Stimulated activated naive CD4-positive, alpha-beta T cell treated with Interleukin-2 at 50 U/mL for 16 hours (primary cell): ENCODE measurements around the gene KCTD3.

Experiments
- DNase-seq: peaks from one replicate; lab custom pipeline; 2025; lab: John Stamatoyannopoulos, UW

Gene KCTD3

GRCh38 chr1:215557504-215557903 lies 9.6 kb upstream of the KCTD3 start:
- DNase-seq: no peak

DNA sequence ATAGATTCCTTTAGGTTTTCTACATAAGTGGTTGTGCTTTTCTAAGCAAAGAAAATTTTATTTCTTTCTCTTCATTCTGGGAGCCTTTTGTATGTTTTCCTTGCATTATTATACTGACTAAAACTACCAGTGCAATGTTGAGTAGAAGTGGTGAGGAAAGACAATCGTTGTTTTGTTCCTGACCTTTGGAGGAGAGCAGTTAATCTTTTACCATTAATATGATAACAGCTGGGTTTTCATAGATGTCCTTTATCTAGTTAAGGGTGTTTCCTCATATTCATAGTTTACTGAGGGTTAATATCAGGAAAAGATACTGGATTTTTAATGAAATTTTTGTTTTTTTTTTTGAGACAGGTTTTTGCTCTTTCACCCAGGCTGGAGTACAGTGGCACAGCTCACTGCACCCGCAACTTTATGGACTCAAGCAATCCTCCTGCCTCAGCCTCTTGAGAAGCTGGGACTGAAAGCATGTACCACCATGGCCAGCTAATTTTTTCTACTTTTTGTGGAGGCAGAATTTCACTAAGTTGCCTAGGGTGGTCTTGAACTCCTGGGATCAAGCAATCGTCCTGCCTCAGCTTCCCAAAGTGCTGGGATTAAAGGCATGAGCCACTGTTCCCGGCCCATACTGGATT lies 9.0 kb upstream of the KCTD3 start:
- no peak for DNase-seq

DNA sequence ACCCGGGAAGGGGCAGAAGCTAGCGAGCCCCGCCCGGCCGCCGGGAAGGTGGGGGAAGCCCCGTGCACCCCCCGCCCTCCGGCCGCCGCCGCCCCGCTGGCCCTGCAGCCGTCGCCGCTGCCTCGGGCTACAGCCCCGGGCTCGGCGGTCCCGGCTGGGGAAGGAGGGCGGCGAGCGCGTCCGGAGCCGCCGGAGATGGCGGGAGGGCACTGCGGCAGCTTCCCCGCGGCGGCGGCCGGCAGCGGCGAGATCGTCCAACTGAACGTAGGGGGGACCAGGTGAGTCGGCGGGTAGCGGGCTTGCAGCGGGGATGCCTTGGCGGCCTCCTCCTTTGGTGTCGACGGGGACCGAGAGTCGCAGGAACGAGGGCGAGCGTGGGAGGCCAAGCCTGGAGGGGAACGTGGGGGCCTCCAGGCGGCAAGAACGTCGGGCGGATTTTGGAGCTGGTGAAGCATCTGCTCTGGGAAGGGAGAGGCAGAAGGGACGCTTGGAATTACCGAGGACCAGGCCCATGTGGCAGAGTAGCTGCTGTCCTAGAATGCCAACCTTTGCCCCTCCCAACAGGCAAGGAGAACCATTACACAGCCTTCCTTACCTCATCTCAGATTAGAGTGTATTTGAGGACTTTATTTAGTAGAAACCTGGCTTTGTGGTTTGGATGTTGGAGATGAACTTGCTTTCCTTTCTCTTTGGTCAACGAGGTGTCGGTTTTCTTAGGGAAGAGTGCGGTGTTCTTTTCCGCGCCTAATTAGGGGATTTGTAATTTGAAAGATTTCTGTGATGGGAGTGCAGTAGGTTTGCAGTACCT lies 591 bp downstream of the KCTD3 start:
- DNase-seq: peak; percentile 4

GRCh38 chr1:215568299-215568692 lies 1.2 kb downstream of the KCTD3 start:
- no peak for DNase-seq

DNA sequence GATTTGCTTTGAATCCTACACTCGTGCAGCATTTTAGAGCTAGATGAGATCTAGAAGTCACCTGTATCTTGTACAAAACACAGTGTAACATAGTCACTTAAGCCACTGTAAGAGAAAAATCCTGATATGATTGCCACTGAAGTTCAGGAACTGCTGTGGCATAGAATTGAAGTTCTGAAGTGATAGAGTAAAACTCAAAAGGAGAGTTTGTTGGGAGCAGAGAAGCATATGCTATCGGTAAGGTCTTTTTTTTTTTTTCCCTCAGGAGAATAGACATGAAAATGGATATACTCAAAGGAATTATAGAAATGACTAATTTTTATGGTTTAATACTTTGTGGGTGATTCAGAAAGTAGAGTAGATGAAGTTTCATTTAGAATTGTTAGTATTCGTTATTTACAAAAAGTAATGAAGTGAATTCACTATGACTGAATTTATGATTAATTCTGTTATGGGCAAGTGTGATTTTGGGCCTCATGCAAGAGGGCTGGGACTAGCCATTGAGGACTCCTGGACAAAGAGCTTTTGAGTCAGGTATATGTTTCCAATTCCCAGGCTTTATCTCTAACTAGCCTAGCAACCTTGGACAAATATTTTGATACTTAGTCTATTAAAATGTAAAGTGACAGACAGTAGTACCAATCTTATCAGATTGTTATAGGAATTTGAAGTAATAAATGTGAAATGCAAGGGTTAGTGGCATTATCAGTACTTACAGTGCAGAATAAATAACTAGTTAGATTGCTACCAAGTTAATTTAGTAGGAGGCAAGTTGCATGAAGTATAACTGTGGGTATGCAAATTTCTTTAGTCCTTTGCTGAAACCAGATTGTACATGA lies 3.1 kb downstream of the KCTD3 start:
- DNase-seq: no peak

DNA sequence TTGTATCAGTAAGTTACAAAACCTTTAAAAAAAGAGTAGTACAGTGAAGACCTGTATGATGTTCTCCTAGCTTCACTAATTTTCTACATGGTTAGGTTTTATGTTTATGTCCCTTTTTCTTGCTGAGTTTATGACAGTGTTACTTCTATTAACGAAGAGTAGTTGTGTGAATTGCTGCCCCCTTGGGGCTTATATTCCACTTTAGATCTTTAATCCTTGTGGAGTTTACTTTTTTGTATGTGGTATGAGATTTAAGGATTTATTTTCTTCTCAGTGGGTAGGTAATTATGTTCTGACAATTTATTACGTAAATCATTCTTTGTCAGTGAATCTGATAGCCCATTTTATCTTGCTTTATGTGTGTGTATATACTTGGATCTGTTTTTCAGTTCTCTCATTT lies 14.8 kb downstream of the KCTD3 start:
- no peak for DNase-seq

- no peak for DNase-seq
These were observed 16.2 kb downstream of the KCTD3 start for GRCh38 chr1:215583185-215583749.

DNA sequence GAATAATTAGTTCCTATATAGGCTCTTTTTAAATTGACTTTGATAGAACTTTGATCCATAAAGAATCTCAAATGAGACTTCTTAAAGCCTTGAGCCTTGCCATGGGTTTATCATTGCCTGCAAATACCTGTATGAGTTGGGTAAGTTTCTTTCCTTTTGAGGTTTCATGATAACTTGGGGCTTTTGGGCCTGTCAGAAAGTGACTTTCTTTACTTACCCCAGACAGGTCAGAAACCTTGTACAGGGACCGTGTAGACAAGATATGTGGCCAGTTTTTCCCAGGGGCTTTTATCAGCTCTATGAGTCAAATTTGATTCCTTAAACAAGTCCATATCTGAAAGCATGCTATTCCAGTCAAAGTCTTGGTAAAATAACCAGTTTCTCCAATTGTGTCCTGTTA lies 17.3 kb downstream of the KCTD3 start:
- no peak for DNase-seq

DNA sequence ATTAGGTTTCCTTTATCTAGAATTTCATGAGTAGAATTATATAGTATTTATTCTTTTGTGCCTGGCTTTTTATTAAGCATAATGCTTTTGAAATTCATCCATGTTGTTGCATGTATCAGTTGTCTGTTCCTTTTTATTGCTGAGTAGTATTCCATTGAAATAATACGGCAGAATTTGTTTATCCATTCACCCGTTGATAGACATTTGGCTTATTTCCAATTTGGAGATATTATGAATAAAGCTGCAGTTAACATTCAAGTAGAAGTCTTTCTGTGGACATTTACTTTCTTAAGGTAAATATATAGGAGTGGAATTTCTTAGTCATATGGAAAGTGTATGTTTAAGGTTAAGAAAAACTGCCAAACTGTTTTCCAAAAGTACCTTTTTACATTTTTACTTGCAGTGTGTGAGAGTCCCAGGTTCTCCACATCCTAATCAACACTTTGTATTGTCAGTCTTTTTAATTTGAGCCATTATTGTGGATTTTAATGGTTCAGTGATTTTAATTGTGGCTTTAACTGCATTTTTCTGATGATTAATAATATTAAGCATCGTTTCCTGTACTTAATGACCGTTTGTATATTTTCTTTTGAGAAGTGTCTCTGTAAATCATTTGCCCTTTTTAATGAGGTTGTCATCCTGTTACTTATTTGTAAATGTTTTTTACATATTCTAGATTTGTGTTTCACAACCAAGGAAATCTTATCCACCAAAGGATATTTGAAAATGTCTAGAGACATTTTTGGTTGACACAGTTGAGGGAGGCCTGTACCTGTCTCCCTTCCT lies 22.7 kb downstream of the KCTD3 start:
- DNase-seq: no peak

GRCh38 chr1:215590779-215591491 lies 23.8 kb downstream of the KCTD3 start:
- DNase-seq: no peak

- no peak for DNase-seq
These were observed 27.5 kb downstream of the KCTD3 start for GRCh38 chr1:215594640-215595039.

GRCh38 chr1:215595231-215595630 lies 28.1 kb downstream of the KCTD3 start:
- no peak for DNase-seq

- DNase-seq: no peak
These were observed 30.9 kb downstream of the KCTD3 start for GRCh38 chr1:215597961-215598360.

- no peak for DNase-seq
These were observed 32.4 kb downstream of the KCTD3 start for GRCh38 chr1:215599418-215600074.

DNA sequence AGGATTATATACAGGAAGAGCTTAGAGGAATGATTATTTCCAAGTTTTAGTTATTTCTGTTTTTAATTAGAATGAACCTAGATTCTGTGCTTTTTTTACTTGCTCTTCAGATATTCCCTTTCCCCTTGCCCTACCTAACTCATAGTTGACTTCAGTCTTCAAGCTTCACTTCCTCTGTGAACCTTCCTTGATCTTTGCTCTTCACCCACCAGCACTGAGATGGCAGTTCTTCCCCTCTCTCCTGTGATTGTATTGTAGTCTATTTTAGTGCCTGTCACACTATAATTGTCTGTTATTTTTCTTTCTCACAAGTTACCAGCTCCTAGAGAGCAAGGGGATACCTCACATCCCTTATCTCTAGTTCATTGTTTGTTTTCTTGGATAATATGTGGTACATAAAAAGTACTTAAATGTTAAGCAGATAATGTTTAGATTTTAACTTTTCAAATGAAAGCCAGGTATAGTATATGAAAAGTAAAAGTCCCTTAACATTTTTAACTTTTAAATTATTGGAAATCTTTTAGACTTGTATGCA lies 33.2 kb downstream of the KCTD3 start:
- DNase-seq: no peak

- no peak for DNase-seq
These were observed 33.8 kb downstream of the KCTD3 start for GRCh38 chr1:215600867-215601266.

DNA sequence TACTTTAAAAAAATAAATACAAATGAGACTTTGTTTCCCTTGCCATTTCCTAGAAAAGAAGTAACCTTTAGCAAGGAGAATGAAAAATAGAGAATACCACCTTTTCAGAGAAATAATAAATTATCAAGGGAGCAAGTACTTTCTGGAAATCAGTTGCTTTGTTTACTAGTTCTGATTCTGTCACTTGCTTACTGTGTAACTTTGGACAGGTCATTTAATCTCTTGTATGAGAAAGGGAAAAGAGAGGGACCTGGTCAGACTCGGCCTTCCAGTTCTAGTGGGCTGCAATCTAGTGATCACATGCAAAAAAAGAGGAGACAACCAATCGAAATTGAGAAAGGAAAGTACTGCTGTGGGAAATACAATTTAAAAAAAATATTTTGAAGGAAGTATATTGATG lies 34.2 kb downstream of the KCTD3 start:
- DNase-seq: no peak

GRCh38 chr1:215603319-215603718 lies 36.2 kb downstream of the KCTD3 start:
- no peak for DNase-seq

DNA sequence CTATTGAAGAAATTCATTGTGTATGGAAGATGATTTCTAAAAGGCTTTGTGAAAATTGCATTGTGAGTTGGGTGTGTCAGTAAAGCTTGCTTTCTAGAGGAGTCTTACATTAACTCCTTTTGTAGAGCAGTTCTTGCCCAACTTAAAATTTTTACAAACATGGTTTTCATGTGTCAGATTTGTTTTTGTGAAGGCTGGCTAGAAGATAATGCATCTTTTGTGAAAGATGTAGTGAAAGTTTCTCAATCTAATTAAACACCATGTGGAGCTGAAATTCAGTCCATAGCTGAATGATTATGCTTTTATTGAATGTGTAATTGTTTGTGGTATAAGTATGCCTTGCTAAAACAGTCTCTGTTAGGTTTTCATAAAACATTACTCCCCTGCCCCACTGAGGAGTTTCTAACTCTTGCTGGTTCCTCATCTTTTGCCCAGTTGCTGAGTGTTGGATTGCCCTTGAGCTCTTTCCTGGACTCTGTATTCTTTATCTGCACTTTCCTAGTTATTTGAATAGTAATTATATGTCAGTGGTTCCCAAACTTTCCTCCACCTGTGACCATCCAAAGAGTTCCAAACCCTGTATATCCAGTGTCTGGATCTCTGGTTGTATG lies 38.0 kb downstream of the KCTD3 start:
- no peak for DNase-seq

GRCh38 chr1:215606036-215606435 lies 38.9 kb downstream of the KCTD3 start:
- no peak for DNase-seq
